HG02870 (cell line): ENCODE measurements around the gene CHKA.

Experiments
- ATAC-seq: cut with Tn5 transposase; IDR thresholded peaks from one replicate; pipeline ENCODE4 v1.9.1; 2021; ENCODE audit warnings: mild to moderate bottlenecking, moderate library complexity; ENCODE audit not compliant: unreplicated experiment

Gene CHKA

GRCh38 chr11:68143310-68143689, 22.1 kb upstream of the CHKA start:
- no peak for ATAC-seq

- no peak for ATAC-seq
Measured at GRCh38 chr11:68142441-68143309, 21.5 kb upstream of the CHKA start.

- ATAC-seq = no peak
Measured at GRCh38 chr11:68142028-68142412, 20.8 kb upstream of the CHKA start.

- no peak for ATAC-seq
Measured at GRCh38 chr11:68141246-68142027, 20.2 kb upstream of the CHKA start.

GRCh38 chr11:68140496-68141245, 19.5 kb upstream of the CHKA start:
- ATAC-seq = no peak

- no peak for ATAC-seq
Measured at GRCh38 chr11:68138237-68138636, 17.0 kb upstream of the CHKA start.

GRCh38 chr11:68137833-68138232, 16.6 kb upstream of the CHKA start:
- ATAC-seq = no peak

GRCh38 chr11:68136866-68137265, 15.7 kb upstream of the CHKA start:
- ATAC-seq = no peak

GRCh38 chr11:68135161-68135560, 14.0 kb upstream of the CHKA start:
- ATAC-seq = no peak

GRCh38 chr11:68133761-68134160, 12.6 kb upstream of the CHKA start:
- no peak for ATAC-seq

GRCh38 chr11:68130121-68130520, 8.9 kb upstream of the CHKA start:
- no peak for ATAC-seq

- no peak for ATAC-seq
Measured at GRCh38 chr11:68128682-68129327, 7.6 kb upstream of the CHKA start.

GRCh38 chr11:68127714-68128681, 6.8 kb upstream of the CHKA start:
- ATAC-seq = no peak

- no peak for ATAC-seq
Measured at GRCh38 chr11:68125164-68125563, 4.0 kb upstream of the CHKA start.

- ATAC-seq = no peak
Measured at GRCh38 chr11:68122936-68123539, 1.9 kb upstream of the CHKA start.

GRCh38 chr11:68120273-68121066, 718 bp downstream of the CHKA start:
- peak; percentile 28 for ATAC-seq

- no peak for ATAC-seq
Measured at GRCh38 chr11:68118706-68119448, 2.3 kb downstream of the CHKA start.
